Renal pelvis (tissue), 4 donors: ENCODE measurements around the gene LRCH3. TPM values are rescaled to one million over a fixed set of nuclear protein-coding genes. Genes with fewer than 3 reads are reported as not detected.

ENCODE experiments used
- DNase-seq: peaks from one replicate; pipeline ENCODE4 v3.0.0-alpha.2; 2013
- polyA plus RNA-seq, 3 donors: library from polyadenylated mRNA; unstranded; fragments of 120-200 nt; gene quantifications; one replicate each; pipeline ENCODE4 v1.2.1, GENCODE V29; 2013; ENCODE audit not compliant: insufficient read length in 3 of 3

LRCH3 gene
- polyA plus RNA-seq, 3 donors = 33.6 to 54.0 (median 53.0) TPM

GRCh38 chr3:197789309-197789708, 1.7 kb upstream of the LRCH3 start:
- DNase-seq = no peak

DNA sequence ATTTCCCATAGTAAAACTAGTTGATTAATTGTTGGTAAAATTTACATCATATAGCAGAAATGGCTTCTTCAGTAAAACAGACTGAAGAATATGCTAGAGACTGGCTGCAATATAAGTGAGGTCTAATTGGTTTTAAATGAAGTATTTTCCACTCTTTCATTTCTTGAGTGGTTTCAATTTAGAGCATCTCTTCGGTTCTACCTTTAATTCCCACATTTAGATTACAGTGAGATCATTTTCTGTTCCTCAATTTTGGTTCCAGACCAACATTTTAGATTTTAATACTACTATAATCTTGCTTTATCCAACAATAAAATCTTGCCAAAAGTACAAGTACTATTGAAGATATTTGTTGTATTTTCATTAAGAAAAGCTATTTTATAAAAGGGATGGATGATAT, 1.0 kb upstream of the LRCH3 start:
- no peak for DNase-seq

DNA sequence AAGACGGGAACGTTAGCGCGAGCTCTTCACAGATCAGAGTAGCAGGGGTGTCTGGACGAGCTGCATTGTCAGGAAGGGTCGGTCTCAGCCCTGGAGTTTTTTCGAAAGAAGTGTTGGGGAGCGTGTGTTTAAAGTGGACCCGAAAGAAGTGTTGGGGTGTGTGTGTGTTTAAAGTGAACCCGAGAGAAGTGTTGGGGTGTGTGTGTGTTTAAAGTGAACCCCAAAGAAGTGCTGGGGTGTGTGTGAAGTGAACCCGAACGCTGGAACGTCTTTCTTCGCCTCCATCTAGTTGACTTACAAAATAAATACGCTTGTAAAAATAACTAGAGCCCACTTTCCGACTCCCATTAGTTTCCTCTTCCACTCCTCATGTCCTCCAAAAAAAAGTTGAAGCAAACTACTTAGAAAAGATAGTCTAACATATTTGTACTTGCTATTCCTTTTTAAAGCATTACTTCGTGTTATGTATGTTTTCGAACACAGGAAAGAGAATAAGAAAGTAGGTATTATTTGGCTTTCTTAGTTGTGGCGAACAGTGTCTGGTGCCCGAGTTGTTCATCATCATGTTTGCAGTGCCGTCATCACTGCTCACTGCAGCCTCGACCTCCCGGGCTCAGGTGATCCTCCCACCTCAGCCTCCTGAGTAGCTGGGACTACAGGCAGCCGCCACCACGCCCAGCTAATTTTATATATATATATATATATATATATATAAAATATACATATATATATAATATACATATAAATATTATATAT, 1.0 kb downstream of the LRCH3 start:
- DNase-seq = peak; percentile 30

DNA sequence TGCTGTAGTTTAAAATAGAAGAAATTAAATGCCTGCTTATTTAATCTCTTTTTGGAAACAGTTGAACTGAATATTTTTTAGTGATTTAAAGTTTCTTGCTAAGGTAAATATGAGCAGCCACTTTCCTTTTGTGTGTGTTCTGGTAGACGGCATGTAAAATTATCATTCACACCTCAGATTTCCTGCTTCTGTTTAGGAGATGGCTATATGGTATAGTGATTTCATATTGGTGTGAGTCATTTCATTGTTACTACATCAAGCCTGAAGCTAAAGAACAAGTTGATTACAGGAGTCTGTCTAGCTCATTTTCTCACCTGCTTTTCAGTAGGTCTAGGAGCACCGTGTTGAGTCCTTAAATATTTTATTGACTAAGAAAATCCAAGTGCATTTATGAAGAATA, 2.2 kb downstream of the LRCH3 start:
- no peak for DNase-seq

GRCh38 chr3:197794115-197794514, 3.1 kb downstream of the LRCH3 start:
- DNase-seq = no peak

DNA sequence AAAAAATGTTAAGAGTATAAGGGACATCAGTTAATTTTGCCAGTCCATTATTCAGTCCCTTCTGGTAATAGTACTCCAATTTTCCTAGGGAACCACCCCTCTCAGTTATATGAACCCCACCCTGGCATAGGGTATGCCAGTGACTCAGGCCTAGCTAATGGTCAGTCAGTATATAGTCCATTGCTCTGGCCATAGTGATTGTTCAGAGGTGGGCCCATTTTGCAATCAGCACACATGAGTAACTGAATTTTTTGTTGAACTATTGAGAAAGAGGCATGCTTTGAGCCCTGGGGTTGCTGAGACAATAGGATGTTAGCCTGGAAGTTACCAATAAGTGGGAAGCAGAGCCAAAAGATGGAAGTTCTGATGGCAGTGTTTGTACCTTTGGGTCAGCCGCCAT, 4.1 kb downstream of the LRCH3 start:
- DNase-seq = no peak

DNA sequence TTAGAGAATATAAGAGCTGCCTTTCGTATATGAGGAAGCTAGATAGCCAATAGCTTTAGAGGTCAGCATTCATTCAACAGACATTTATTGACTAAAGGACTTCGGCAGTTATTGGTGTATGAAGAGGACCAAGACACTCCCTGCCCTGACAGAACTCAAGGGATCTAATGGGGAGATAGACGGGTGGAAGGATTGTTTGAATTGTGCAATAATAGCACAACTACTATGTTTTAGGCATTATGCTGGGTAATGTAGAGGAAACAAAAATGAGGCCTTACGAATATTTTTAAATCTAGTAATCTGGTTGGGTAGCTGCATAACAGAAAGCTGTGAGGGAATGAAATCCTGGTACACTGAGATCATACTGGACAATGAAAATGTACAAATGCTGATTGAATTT, 5.0 kb downstream of the LRCH3 start:
- no peak for DNase-seq

DNA sequence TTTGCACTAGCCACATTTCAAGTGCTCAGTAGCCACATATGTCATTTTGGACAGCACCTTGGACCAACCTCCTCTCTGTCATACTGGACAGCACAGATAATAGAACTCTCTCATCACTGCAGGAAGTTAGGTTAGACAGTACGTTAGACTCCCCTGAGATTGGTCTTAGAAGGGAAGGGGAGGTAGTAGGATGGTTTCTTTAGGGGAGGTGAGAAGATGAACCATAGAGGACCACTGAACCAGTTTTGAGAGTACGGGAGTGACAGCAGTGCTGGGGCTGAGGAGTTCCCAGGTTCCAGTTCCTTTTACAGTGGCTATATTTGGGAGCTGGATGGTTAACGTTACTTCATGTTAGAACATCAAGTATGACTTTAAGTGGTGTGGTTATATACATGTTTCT, 7.8 kb downstream of the LRCH3 start:
- no peak for DNase-seq

- DNase-seq = no peak
Observed at GRCh38 chr3:197800379-197800778, 9.3 kb downstream of the LRCH3 start.

DNA sequence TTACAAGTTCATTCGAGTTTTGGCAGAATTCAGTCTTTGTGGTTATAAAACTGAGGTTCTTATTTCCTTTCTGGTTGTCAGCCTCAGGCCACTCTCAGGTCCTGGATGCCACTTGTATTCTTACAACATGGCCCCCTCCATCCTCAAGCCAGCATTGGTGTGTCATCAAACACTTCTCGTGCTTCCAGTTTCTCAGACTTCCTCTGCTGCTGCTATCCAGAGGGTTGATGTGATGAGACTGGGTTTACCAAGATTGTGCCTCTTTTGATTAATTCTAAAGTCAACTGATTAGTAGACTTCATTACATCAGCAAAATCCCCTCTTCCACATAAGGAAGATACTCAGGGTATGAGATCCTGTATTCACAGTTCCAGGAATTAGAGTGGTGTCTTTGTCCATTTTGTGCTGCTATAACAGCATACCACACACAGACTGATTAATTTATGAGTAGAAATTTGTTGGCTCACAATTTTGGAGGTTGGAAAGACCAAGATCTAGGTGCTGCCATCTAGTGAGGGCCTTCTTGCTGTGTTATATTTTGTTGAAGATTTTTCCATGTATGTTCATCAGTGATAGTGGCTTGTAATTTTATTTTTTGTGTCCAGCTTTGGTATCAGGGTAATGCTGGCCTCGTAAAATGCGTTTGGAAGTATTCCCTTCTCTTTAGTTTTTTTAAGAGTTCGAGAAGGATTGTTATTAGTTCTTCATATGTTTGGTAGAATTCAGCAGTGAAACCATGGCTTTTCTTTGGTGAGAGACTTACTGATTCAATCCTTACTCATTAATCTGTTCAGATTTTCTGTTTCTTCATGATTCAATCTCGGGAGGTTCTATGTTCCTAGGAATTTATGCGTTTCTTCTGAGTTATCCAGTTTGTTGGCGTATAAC, 11.1 kb downstream of the LRCH3 start:
- DNase-seq = no peak

DNA sequence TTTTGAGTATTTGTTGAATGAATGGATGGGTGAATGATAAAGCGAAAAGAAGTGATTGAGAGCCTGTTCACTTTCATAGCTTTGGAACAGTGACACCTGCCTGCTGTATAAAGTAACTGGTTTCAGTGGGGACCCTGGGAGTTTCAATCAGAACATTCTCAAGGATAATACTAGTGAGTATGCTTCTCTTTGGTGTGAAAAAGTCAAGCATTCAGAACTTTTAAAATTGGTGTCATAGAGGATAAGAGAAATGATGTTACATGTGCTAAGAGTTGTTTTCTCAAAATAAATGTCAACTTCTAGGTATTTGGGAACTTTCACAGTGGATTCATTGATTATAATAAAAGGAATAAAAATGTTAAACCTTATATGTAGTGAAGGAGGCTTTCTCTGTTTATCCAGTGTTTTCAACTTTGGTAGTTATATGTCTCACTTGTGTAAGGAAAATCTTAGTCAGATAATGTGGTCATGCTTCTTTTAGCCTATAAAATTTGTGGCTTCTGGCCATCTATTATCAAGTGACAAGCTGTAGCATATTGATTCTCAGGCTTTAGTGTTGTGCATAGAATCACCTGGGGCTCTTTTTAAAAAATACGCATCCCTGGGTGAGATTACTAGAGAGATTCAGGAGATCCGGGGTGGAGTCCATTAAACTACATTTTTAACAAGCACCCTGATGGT, 11.9 kb downstream of the LRCH3 start:
- DNase-seq = no peak

GRCh38 chr3:197804511-197804910, 13.5 kb downstream of the LRCH3 start:
- no peak for DNase-seq

- DNase-seq = no peak
Observed at GRCh38 chr3:197807969-197808587, 17.0 kb downstream of the LRCH3 start.

- DNase-seq = no peak
Observed at GRCh38 chr3:197809356-197810020, 18.4 kb downstream of the LRCH3 start.

GRCh38 chr3:197810901-197811300, 19.8 kb downstream of the LRCH3 start:
- DNase-seq = no peak

- DNase-seq = no peak
Observed at GRCh38 chr3:197811343-197811742, 20.3 kb downstream of the LRCH3 start.

DNA sequence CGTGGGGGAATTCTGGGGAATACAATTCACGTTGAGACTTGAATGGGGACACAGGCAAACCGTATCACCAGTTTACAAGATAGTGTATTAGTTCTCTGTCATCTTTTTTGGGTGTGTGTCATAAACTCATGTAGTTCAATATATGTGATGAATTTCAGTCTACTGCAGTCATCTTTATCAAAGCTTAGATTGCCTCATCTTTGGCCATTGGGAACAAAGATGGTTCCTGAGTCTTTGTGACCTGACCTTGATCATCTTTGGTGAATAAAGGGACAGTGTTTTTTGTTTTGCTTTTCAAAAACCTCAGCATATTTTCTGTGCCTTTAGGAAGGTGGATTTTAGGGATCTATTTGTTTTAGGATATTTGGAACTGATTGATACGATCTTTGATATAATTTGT, 23.3 kb downstream of the LRCH3 start:
- no peak for DNase-seq

- DNase-seq = peak; percentile 22
Observed at GRCh38 chr3:197820550-197821335, 29.7 kb downstream of the LRCH3 start.

GRCh38 chr3:197829397-197830045, 38.5 kb downstream of the LRCH3 start:
- no peak for DNase-seq

- no peak for DNase-seq
Observed at GRCh38 chr3:197830308-197830966, 39.4 kb downstream of the LRCH3 start.
